Fibroblast of pulmonary artery (primary cell): ENCODE results near the gene COMMD3.

Source experiments
- DNase-seq: peaks from one replicate; pipeline ENCODE4 v3.0.0-alpha.2; 2010; ENCODE audit warnings: low read depth
- H3K4me3 ChIP-seq: replicated peaks from 2 replicates; pipeline ENCODE4 v1.5.1; 2011; ENCODE audit warnings: low read depth, mild to moderate bottlenecking, control low read depth, low read length, moderate library complexity
- CTCF ChIP-seq: IDR thresholded peaks from 2 replicates; pipeline ENCODE4 v1.5.1; 2011; ENCODE audit warnings: mild to moderate bottlenecking, control low read depth, low read length, inconsistent platforms; ENCODE audit errors: missing control alignments

Gene COMMD3

GRCh38 chr10:22338185-22338900, 22.2 kb downstream of the COMMD3 start:
- DNase-seq = no peak
- H3K4me3 ChIP-seq = no peak overlapping the region
- TF ChIP-seq CTCF = no peak

GRCh38 chr10:22338931-22339330, 22.7 kb downstream of the COMMD3 start:
- DNase-seq = no peak
- no peak for TF ChIP-seq CTCF
- H3K4me3 ChIP-seq = no peak overlapping the region

GRCh38 chr10:22339761-22340328, 23.7 kb downstream of the COMMD3 start:
- H3K4me3 ChIP-seq = peak overlapping the region; percentile 71
- no peak for TF ChIP-seq CTCF
- DNase-seq = no peak

GRCh38 chr10:22340329-22341189, 24.4 kb downstream of the COMMD3 start:
- TF ChIP-seq CTCF = no peak
- peak; percentile 93 for DNase-seq
- peak overlapping the region; percentile 71 for H3K4me3 ChIP-seq

- no peak for TF ChIP-seq CTCF
- peak overlapping the region; percentile 71 for H3K4me3 ChIP-seq
- peak; percentile 34 for DNase-seq
These were observed 25.2 kb downstream of the COMMD3 start for GRCh38 chr10:22341190-22341925.

GRCh38 chr10:22341926-22342196, 25.7 kb downstream of the COMMD3 start:
- TF ChIP-seq CTCF = no peak
- no peak overlapping the region for H3K4me3 ChIP-seq
- DNase-seq = no peak
